Stimulated activated CD4-positive, alpha-beta T cell treated with anti-CD3 and anti-CD28 coated beads, Interleukin-2, amount 100 ng/mL, for 4 hours (primary cell): ENCODE data around the gene DMGDH.

ENCODE experiments used
- DNase-seq: peaks from one replicate; pipeline ENCODE4 v3.0.0-alpha.2; 2020; ENCODE audit warnings: low read depth

DMGDH gene

DNA sequence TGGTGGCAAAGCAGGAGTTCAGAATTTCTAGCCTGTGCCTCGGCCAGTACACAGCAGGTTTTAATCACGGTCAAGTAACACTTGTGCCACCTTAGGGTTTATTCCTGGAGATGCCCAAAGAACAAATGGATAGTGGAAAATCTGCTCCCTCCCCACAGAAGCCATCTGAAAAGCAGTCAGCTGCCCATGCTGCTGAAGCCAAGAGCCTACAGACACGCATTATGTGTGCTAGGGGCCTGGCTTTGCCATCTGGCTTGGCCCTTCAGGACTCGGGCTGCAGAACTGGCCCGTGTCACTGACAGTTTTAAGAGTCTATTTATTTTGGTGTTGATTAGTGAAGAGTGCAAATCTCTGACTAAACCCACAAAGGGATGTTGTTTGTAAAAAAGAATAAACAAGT lies 95.5 kb downstream of the DMGDH start:
- no peak for DNase-seq

DNA sequence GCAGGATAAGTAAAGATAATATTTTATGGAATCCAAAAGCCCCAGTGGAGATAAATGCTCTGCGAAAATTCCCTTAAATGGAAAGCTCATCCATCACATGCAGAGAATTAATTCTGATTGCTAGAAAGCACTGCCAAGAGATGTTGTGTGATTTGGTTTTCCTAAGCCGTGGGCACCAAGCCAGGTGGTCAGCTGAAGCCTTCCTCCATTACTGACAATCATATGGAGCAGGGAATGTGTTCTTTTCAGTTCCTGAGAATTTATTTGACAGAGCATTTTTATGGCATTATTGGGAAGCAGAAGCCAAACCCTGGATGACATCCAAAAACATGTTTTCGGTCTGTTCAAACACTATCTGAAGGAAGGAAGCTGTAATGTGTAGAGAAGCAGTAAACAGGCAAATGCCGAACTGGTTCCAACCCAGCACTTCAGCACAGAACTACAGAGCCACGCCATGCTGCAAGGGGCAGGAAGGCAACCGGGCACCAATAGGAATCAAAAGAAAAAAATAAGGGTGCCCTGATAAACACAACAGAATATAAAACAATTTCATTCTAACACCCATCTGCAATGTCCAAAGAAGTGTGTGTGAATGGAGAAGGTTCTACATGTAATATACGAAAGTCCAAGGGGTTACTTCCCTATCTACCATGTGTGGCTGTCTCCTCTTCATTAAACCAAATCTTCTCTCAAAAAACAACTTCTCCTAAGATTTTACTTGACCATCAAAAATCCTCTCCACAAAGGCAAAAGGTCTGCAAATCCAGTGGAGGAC lies 96.6 kb downstream of the DMGDH start:
- no peak for DNase-seq

DNA sequence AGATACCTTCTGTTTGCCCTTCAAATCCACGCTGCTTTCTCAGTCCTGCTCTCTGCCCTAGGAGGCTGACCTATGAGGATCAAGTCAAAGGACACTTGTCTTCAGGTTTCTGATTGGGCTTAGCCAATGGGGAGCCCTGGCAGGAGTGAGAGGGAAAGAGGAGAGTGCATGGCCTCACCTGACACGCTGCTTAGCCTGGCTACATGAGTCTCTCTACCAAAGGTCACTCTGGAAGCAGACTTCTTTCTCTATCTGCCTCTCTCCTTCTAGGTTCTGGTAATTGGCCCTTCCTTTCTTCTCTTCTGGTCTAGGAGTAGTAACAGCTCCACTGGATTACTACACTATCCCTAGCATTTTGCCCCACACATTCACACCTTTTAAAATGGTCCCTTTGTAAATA lies 97.5 kb downstream of the DMGDH start:
- no peak for DNase-seq

DNA sequence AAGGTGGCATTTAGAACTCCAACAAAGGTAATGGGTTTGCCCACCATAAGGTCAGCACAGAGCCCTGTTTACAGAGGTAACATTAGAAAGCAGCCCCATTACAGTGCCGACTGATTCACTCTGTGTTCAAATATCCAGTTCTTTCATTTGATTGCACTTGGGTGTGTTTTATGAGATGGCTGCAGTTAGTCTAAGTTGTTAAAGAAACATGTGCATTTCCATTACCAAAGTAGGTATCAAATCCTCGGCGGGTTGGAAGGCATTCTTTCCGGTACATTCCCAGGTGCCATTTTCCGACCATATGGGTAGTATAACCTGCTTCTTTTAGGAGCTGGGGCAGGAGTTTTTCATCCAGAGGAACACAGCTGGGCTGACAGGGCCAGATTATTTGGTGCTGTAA lies 100.7 kb downstream of the DMGDH start:
- DNase-seq, result no peak

- no peak for DNase-seq
Measured at GRCh38 chr5:78964889-78965288, 104.6 kb downstream of the DMGDH start.

DNA sequence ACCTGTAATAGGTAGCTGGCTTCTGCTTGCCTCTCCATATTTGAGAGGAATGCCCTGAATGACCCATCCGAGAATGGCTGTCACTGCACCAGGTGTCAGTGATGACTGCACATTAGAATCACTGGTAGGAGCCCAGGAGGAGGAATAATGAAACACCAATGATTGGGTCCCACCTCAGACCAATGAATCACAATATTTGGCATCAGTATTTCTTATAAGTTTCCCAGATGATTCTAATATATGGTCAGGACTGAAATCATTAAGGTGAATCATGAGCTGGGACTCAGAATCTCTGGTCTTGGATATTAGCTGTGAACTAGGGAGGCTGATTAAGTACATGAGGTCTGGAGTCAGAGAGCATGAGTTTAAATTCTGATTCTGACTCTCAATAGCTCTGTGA lies 107.7 kb downstream of the DMGDH start:
- no peak for DNase-seq

GRCh38 chr5:78959767-78960166 lies 109.7 kb downstream of the DMGDH start:
- no peak for DNase-seq

DNA sequence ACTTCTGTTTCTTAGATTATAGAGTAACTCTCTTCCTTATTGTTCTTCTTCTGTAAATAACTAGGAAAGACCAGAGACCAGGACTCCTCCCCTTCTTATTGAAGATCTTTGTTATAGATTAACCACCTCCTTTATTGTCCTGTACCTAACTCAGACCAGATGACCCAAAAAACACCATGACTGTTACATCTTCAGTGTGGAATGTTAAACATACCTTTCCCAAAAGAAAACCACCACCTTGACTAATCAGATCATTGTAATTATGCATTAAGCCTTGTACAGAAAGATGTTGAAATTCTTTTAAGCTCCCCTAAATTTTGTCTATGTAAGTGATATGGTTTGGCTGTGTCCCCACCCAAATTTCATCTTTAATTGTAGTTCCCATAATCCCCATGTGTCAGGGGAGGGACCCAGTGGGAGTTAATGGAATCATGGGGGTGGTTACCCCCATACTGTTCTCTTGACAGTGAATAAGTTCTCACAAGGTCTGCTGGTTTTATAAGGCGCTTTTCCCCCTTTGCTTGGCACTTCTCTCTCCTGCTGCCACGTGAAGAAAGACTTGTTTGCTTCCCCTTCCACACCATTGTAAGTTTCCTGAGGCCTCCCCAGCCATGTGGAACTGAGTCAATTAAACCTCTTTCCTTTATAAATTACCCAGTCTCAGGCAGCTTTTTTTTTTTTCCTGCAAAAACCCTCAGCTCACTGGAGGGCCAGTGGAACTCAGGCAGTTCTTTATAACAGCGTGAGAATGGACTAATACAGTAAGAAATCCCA lies 110.6 kb downstream of the DMGDH start:
- no peak for DNase-seq

DNA sequence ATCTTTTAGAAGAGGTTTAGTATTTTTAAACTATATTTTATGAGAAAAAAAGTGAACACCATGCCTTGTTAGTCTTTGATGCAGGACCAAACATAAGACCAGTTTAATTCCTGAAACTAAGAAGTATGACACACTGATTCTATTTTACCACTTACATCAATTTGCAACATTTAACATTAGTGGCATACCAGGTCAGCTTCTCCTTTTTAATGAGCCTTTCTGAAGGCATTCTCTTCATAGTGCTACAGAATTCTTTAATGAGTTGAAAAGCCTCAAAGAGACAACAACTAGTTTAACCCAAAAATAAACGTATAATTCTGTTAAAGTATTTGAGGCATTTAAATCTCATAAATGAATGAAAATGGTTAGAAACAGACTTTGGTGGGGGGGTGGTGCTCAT lies 112.6 kb downstream of the DMGDH start:
- no peak for DNase-seq

GRCh38 chr5:78953092-78953800 lies 116.2 kb downstream of the DMGDH start:
- no peak for DNase-seq
